Loucy (cell line): ENCODE results near the gene MSMP.

Experiments used
- CTCF ChIP-seq: fragments of 200-600 bp; sonication (generic); conservative IDR thresholded peaks from 2 replicates; pipeline ENCODE4 v1.5.1; 2014; ENCODE audit warnings: mild to moderate bottlenecking, antibody characterized with exemption, low read length
- EZH2phosphoT487 ChIP-seq: fragments of 200-600 bp; IDR thresholded peaks from 2 replicates; pipeline ENCODE4 v1.6.1; 2018; ENCODE audit warnings: antibody characterized with exemption, mild to moderate bottlenecking, moderate library complexity, borderline replicate concordance

GRCh38 chr9:35731415-35732184 is 22.5 kb downstream of the MSMP start:
- TF ChIP-seq CTCF (no peak), EZH2phosphoT487 (no peak)
